Measurements from ENCODE around the gene MEA1. TPM values are rescaled to one million over a fixed set of nuclear protein-coding genes. Genes with fewer than 3 reads are reported as not detected.
A peak's percentile ranks its signal among the peaks of the same experiment; 100 is the strongest.

Gene MEA1
- total RNA-seq, 1 experiment from 2014 or later = 51.7 TPM

- Histone ChIP-seq H3K36me3 (ENCODE audit: insufficient read depth, low read length) (peaks cover 4% of the 10 kb centered on the region; the same call in 1 of the 2 replicates), H3K27me3 (ENCODE audit: low read length) (no peaks in the 10 kb centered on the region), H4K20me1 (ENCODE audit: insufficient read depth, low read depth, low read length) (no peaks in the 10 kb centered on the region), H3K9ac (ENCODE audit: low read length) (no peak overlapping the region), H3K4me1 (ENCODE audit: low read length) (peaks cover 52% of the 10 kb centered on the region), H3K9me3 (ENCODE audit: low read length) (no peaks in the 10 kb centered on the region), H2AFZ (ENCODE audit: low read length) (no peak overlapping the region), H3K27ac (ENCODE audit: low read length) (no peak overlapping the region), H3K4me2 (ENCODE audit: low read depth, low read length, poor library complexity, severe bottlenecking) (no peak overlapping the region), H3K79me2 (ENCODE audit: low read length) (peaks cover 44% of the 10 kb centered on the region), H3K4me3 (ENCODE audit: low read length) (no peak overlapping the region), H3K9me2 (replicated peaks; ENCODE audit: insufficient read depth, low read length) (no peaks in the 10 kb centered on the region)
- DNase-seq = no peak
These were observed 31.9 kb downstream of the MEA1 start for GRCh38 chr6:42981836-42982235.

DNA sequence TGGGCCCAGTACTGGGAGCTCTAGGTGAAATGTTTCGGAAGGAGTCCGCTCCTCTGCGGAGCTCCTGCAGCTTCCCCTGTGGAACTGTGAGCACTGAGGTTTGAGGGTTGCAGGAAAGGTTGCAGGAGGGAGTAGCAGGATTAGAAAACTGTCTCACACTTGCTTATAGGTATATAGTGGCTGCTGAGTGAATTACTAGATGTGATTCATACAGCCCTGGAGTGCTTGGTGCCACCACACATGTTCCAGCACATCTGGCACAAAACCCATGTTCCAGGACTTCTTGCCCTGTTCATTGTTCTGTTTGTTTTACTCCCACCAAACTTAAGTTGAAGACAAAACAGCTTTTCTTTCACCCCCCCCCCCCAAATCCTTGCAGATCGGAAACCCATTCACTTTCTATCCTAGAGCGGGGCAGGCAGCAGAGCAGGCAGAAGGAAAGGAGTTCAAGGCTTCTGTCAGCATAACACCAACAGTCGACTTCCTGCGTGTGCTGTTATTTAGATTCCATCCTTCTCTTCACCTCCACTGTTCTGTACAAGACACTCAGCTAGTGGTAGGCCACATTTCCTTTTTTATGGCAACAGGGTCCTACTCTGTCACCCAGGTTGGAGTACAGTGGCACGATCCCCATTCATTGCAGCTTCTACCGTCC, 34.1 kb downstream of the MEA1 start:
- Histone ChIP-seq H3K9me3 (ENCODE audit: low read length) (no peaks in the 10 kb centered on the region), H4K20me1 (ENCODE audit: insufficient read depth, low read depth, low read length) (no peaks in the 10 kb centered on the region), H3K4me2 (ENCODE audit: low read depth, low read length, poor library complexity, severe bottlenecking) (peak overlapping the region; percentile 93), H3K27me3 (ENCODE audit: low read length) (no peaks in the 10 kb centered on the region), H3K9me2 (replicated peaks; ENCODE audit: insufficient read depth, low read length) (no peaks in the 10 kb centered on the region), H3K4me1 (ENCODE audit: low read length) (peaks cover 41% of the 10 kb centered on the region), H3K79me2 (ENCODE audit: low read length) (peaks cover 34% of the 10 kb centered on the region), H3K4me3 (ENCODE audit: low read length) (peak overlapping the region; percentile 93), H3K27ac (ENCODE audit: low read length) (peak overlapping the region; percentile 78), H3K9ac (ENCODE audit: low read length) (peak overlapping the region; percentile 94), H3K36me3 (ENCODE audit: insufficient read depth, low read length) (peaks cover 6% of the 10 kb centered on the region; the same call in 1 of the 2 replicates), H2AFZ (ENCODE audit: low read length) (peak overlapping the region; percentile 46)
- no peak for DNase-seq

DNA sequence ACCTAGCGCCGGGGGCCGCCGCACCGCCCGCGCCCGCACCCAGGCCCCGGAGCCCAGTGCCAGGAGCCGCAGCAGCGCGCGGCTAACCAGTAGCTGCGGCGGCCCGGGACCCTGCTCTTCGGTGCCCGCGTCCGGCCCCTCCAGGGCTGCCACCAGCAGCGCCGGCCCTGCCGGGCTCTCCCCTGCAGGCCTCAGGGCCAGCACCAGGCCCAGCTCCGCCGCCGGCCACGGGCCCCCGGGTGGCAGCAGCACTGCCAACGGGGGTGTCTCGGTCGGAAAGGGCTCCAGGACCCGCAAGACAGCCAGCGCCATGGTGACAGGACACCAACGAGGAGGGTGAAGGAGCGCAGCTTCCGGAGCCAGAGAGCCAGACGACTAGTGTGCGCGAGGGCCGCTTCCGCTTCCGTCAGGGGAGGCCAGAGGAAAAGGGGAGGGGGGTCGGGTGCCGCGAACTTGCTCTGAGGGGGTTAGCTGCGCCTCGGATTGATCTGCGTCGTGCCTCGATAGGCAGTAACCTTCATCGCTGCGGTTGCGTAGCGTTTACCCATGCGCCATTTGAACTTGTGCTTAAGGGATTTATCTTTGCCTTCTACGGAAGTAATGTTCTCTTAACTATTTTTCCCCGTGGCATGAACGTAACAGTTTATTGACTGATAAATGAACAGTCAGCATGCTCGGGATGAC, 34.8 kb downstream of the MEA1 start, which contains the start of gene PEX6:
Gene PEX6, minus strand, starts transcription at position 343 of the 684 bp plus-strand sequence. Its CDS starts 31 bp downstream, at position 312.
- H3K27me3 ChIP-seq (ENCODE audit: low read length) = no peaks in the 10 kb centered on the region
- peak within 1 kb of the TSS; percentile 78 for H3K27ac ChIP-seq (ENCODE audit: low read length)
- peak within 1 kb of the TSS; percentile 93 for H3K4me3 ChIP-seq (ENCODE audit: low read length)
- DNase-seq = peak; percentile 99
- H4K20me1 ChIP-seq (ENCODE audit: insufficient read depth, low read depth, low read length) = no peaks in the 10 kb centered on the region
- H3K9ac ChIP-seq (ENCODE audit: low read length) = peak within 1 kb of the TSS; percentile 94
- H3K9me2 ChIP-seq (replicated peaks; ENCODE audit: insufficient read depth, low read length) = no peaks in the 10 kb centered on the region
- H3K9me3 ChIP-seq (ENCODE audit: low read length) = no peaks in the 10 kb centered on the region
- peaks cover 40% of the 10 kb centered on the region for H3K4me1 ChIP-seq (ENCODE audit: low read length)
- peaks cover 6% of the 10 kb centered on the region; the same call in 1 of the 2 replicates for H3K36me3 ChIP-seq (ENCODE audit: insufficient read depth, low read length)
- peak within 1 kb of the TSS; percentile 46 for H2AFZ ChIP-seq (ENCODE audit: low read length)
- H3K79me2 ChIP-seq (ENCODE audit: low read length) = peaks cover 32% of the 10 kb centered on the region
- peak within 1 kb of the TSS; percentile 93 for H3K4me2 ChIP-seq (ENCODE audit: low read depth, low read length, poor library complexity, severe bottlenecking)

GRCh38 chr6:42978487-42978838, 35.3 kb downstream of the MEA1 start:
- H3K27me3 ChIP-seq (ENCODE audit: low read length) = no peaks in the 10 kb centered on the region
- no peaks in the 10 kb centered on the region for H4K20me1 ChIP-seq (ENCODE audit: insufficient read depth, low read depth, low read length)
- H3K9ac ChIP-seq (ENCODE audit: low read length) = peak overlapping the region; percentile 94
- DNase-seq = peak; percentile 60
- H3K9me3 ChIP-seq (ENCODE audit: low read length) = no peaks in the 10 kb centered on the region
- peaks cover 32% of the 10 kb centered on the region for H3K79me2 ChIP-seq (ENCODE audit: low read length)
- H3K4me2 ChIP-seq (ENCODE audit: low read depth, low read length, poor library complexity, severe bottlenecking) = peak overlapping the region; percentile 93
- peak overlapping the region; percentile 43 for H3K27ac ChIP-seq (ENCODE audit: low read length)
- no peaks in the 10 kb centered on the region for H3K9me2 ChIP-seq (replicated peaks; ENCODE audit: insufficient read depth, low read length)
- peaks cover 35% of the 10 kb centered on the region for H3K4me1 ChIP-seq (ENCODE audit: low read length)
- peak overlapping the region; percentile 93 for H3K4me3 ChIP-seq (ENCODE audit: low read length)
- H3K36me3 ChIP-seq (ENCODE audit: insufficient read depth, low read length) = peaks cover 6% of the 10 kb centered on the region; the same call in 1 of the 2 replicates
- H2AFZ ChIP-seq (ENCODE audit: low read length) = no peak overlapping the region

DNA sequence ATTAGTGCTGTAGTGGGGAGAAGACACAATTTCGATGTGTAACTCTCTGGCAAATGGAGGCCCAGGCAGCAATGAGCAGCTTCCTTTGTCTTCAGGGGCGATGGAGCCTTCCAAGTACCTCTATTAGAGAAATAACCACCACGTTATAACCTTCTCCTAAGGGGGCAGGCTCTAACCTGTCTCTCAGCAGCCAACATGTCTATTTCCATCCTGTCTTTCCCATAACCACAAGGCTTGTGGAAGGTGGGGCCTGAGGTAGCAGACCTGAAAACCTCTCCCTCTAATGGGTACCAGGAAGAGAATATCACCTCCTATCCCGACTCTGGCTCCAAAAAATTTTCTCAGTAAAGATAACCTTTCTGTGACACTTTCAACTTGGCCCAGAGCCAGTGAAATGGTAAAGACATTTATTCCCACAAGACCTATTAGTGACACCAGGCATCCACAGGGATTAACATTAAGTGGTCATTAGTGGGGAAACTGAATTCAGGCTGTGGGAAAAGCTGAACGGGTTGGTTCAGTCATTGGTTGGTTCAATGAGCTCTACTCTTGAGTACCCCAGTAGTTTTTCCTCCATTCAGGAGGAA, 38.7 kb downstream of the MEA1 start:
- H2AFZ ChIP-seq (ENCODE audit: low read length) = no peak overlapping the region

DNA sequence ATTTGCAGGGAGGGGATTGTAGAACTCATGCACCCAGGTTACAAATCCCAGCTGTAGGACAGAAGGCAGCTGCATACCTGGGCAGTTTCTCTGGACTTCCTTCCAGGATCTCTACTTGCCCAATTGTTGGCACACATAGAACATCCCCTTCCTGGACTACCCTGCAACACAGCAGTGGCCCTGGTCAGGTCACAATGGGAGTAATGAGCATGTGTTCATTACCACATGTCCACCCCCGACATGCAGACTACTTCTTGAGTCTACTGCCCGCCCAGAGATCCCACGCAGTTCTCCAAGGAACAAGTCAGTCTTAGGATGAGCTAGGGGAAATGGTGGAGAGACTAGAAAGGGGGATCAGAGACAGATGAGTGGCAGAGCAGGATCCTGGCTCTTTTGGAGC, 39.8 kb downstream of the MEA1 start:
- Histone ChIP-seq H3K9ac (ENCODE audit: low read length) (no peak overlapping the region), H3K9me3 (ENCODE audit: low read length) (no peaks in the 10 kb centered on the region), H3K36me3 (ENCODE audit: insufficient read depth, low read length) (peaks cover 6% of the 10 kb centered on the region; the same call in 1 of the 2 replicates), H3K79me2 (ENCODE audit: low read length) (peaks cover 32% of the 10 kb centered on the region), H3K4me2 (ENCODE audit: low read depth, low read length, poor library complexity, severe bottlenecking) (no peak overlapping the region), H2AFZ (ENCODE audit: low read length) (no peak overlapping the region), H3K27me3 (ENCODE audit: low read length) (no peaks in the 10 kb centered on the region), H4K20me1 (ENCODE audit: insufficient read depth, low read depth, low read length) (no peaks in the 10 kb centered on the region), H3K27ac (ENCODE audit: low read length) (no peak overlapping the region), H3K9me2 (replicated peaks; ENCODE audit: insufficient read depth, low read length) (no peaks in the 10 kb centered on the region), H3K4me3 (ENCODE audit: low read length) (no peak overlapping the region), H3K4me1 (ENCODE audit: low read length) (peaks cover 19% of the 10 kb centered on the region)
- DNase-seq = no peak

More for the DNA sequence above, 38.7 kb downstream of the MEA1 start:
- Histone ChIP-seq H3K4me3 (ENCODE audit: low read length) (no peak overlapping the region), H3K27me3 (ENCODE audit: low read length) (no peaks in the 10 kb centered on the region), H3K4me1 (ENCODE audit: low read length) (peaks cover 27% of the 10 kb centered on the region), H3K36me3 (ENCODE audit: insufficient read depth, low read length) (peaks cover 6% of the 10 kb centered on the region; the same call in 1 of the 2 replicates), H3K79me2 (ENCODE audit: low read length) (peaks cover 32% of the 10 kb centered on the region), H4K20me1 (ENCODE audit: insufficient read depth, low read depth, low read length) (no peaks in the 10 kb centered on the region), H3K9me2 (replicated peaks; ENCODE audit: insufficient read depth, low read length) (no peaks in the 10 kb centered on the region), H3K4me2 (ENCODE audit: low read depth, low read length, poor library complexity, severe bottlenecking) (no peak overlapping the region), H3K9me3 (ENCODE audit: low read length) (no peaks in the 10 kb centered on the region), H3K27ac (ENCODE audit: low read length) (no peak overlapping the region), H3K9ac (ENCODE audit: low read length) (no peak overlapping the region)
- no peak for DNase-seq

DNA sequence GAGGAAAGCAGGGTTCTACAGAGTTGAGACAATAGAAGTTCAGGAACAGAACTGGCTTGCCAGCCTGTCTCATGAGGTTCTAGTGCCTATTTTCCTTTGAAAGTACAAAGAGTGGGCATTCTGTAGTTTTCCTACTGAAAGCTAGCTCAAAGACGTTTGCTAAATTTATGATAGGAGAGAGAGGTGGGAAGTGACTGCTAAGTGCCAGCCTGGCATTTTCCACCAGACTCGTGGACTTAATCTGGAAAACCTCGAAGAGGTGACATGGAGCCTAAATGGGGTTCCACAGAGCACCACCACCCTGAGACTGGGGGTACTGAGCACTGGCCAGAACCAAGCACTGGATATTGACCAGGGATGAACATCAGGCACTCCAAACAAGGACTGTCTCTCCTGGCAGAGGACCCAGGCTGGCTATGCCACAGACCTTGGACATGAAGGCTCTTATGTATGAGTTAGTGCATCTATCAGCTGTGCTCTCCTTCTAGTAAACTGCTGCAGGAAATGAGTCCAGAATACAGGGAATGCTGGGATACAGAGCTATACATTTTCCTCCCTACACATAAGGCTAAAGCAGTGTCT, 41.9 kb downstream of the MEA1 start:
- H3K4me2 ChIP-seq (ENCODE audit: low read depth, low read length, poor library complexity, severe bottlenecking) = no peak overlapping the region
- peaks cover 6% of the 10 kb centered on the region for H3K4me1 ChIP-seq (ENCODE audit: low read length)
- peaks cover 12% of the 10 kb centered on the region for H3K79me2 ChIP-seq (ENCODE audit: low read length)
- H3K9ac ChIP-seq (ENCODE audit: low read length) = no peak overlapping the region
- H3K9me3 ChIP-seq (ENCODE audit: low read length) = no peaks in the 10 kb centered on the region
- H3K4me3 ChIP-seq (ENCODE audit: low read length) = no peak overlapping the region
- H3K27ac ChIP-seq (ENCODE audit: low read length) = no peak overlapping the region
- no peaks in the 10 kb centered on the region for H3K9me2 ChIP-seq (replicated peaks; ENCODE audit: insufficient read depth, low read length)
- H4K20me1 ChIP-seq (ENCODE audit: insufficient read depth, low read depth, low read length) = no peaks in the 10 kb centered on the region
- H3K27me3 ChIP-seq (ENCODE audit: low read length) = no peaks in the 10 kb centered on the region
- peaks cover 2% of the 10 kb centered on the region; the same call in 1 of the 2 replicates for H3K36me3 ChIP-seq (ENCODE audit: insufficient read depth, low read length)
- no peak overlapping the region for H2AFZ ChIP-seq (ENCODE audit: low read length)
- no peak for DNase-seq
